LNCAP (cell line): ENCODE data around the gene FOXP1.

ENCODE experiments used
- TF ChIP-seq, protein P1 (sequence below): fragments of 450-650 bp; IDR thresholded peaks from 2 replicates; pipeline ENCODE4 v1.5.1; 2017; ENCODE audit warnings: mild to moderate bottlenecking

The FOXP1 gene

DNA sequence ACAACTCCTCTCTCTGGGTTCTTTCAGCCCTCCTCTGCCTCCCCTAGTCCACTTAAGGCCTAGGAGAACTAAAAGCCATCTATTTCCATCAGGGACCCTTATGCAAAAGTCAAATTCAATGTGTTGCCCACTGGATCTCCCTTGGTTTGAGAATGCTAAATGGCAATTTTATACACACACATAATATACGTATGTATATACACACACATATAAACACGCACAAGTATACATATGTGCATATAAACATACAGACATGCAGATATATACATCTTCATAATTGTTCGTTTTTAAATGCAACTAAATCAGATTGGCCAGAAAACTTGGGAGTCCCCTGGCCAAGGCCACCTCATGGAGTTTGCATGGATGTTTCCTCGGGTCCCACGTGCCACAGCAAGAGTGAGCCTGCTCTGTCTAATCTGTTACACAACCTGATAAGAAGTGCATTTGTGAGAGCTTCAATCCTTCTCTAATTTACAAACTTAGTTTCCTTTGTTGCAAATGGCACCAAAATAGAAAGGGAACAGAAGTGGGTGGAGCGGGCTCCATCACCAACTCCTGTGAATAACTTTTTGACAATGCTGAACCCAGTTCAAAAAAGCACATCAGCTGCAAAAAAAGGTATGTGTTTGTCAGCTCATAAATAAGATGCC lies 84.2 kb downstream of the FOXP1 start:
- TF ChIP-seq, protein P1, sequence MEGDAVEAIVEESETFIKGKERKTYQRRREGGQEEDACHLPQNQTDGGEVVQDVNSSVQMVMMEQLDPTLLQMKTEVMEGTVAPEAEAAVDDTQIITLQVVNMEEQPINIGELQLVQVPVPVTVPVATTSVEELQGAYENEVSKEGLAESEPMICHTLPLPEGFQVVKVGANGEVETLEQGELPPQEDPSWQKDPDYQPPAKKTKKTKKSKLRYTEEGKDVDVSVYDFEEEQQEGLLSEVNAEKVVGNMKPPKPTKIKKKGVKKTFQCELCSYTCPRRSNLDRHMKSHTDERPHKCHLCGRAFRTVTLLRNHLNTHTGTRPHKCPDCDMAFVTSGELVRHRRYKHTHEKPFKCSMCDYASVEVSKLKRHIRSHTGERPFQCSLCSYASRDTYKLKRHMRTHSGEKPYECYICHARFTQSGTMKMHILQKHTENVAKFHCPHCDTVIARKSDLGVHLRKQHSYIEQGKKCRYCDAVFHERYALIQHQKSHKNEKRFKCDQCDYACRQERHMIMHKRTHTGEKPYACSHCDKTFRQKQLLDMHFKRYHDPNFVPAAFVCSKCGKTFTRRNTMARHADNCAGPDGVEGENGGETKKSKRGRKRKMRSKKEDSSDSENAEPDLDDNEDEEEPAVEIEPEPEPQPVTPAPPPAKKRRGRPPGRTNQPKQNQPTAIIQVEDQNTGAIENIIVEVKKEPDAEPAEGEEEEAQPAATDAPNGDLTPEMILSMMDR, result no peak

DNA sequence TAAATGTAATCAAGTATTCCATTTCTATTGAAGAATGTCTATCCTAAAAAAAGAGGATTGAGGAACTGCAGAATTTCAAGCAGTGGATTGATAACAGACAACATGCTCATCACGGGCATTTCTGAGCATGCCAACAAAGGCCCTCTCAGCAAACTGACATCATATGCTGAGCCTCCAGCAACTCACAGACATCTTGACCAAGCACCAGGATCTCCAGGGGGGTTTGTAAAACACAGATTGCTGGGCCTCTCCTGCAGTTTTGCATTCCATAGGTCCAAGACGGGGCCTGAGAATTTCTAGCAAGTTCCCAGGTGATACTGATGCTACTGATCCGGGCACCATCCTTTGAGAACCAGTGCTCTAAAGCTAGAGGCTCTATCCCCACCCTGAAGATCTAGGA lies 85.0 kb downstream of the FOXP1 start:
- TF ChIP-seq, protein P1, result no peak

DNA sequence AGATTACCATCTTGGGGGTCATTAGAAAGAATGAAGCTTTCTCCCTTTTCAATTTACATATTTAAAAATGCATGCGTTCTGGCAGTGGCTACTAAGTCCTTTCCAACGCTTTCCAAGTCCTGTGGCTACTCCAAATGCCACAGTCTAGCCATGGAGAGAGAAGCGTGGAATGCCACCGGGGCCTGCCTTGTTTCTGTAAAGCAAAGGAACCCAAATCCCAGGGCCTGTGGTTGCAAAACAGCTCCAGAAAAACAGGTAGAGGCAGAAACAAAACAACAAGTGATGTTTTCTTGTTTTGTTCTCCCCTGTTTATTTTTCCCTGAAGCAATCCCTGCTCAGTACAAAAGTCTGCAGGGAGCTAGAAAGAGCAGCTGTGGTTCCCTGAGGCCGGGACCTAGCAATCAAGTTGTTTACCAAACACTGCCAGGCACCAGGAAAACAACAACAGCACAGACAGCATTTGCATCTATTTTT lies 85.5 kb downstream of the FOXP1 start:
- TF ChIP-seq, protein P1, result no peak

DNA sequence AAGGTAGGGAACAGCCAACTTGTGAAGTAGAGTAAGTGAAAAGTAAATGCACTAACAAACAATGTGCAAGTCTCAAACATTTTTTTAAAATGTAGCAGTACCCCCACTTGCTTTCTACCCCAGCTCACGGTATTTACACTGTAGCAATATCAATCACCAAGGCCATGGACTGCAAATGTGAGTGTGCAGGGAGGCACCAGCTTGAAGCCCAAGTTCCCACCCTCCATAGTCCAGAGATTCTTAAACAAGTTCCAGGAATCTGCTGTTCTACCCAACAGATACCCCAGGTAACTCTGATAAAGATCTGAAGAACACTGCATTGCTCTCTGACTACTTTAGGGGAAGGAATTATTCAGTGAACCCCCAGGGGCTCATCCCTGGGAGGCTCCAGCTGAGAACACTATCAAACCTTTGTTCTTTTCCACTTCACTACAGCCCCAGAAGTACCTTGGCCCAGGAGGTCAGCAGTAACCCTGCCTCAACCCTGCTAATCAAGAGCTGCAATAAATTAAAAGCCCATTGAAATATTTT lies 86.1 kb downstream of the FOXP1 start:
- TF ChIP-seq, protein P1, result no peak

DNA sequence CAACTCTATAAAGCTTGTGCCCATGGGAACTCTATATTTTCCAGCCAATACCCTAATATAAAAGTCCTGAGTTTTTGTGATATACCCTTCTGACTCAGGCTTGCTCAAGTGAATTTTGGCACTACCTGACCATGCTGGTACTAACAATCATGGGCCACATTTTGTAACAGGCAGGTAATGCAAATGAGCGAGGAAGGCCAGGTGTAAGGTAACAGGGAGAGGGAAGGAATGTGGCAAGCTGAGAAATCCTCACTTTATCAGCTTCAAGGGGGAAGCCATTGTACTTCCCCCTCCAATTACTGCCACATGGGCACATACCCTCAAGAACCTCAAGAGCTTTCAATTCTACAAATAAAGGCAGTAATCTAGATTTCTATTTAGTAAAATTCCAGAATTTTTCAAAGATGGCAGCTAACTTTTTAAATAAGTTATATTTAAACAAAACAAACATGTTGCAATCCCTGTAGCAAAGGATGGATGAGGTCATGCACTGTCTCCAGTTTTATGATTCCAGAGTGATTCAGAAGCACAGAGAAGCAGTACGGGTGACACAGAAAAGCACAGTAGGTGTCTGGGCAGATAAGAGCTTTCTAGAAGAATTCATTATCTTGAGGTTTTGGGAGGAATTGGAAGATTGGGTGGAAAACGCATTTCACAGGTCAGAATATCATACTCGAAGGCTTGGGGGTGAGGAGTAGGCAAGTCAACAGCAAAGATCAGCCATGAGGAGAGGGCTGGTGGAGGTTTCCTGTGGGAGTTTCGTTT lies 87.6 kb downstream of the FOXP1 start:
- TF ChIP-seq, protein P1, result no peak

DNA sequence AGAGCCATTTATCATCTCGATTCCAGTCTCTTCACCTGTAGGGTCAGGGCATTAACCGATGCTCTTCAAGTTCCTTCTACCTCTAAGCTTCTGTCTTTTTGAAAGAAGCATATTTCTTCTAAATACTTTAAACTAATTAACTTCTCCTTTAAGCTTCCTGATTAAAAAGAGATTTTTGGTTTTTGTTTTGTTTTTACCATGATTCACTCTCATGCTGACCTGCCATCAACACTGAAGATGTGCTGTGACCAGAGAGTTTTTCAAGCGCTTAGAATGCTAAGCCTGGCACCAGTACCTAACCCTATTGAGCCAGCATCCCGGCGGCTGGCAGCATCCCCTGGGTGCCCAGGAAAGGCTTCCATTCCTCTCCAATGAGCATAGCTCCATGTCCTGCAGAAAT lies 89.3 kb downstream of the FOXP1 start:
- TF ChIP-seq, protein P1, result no peak

DNA sequence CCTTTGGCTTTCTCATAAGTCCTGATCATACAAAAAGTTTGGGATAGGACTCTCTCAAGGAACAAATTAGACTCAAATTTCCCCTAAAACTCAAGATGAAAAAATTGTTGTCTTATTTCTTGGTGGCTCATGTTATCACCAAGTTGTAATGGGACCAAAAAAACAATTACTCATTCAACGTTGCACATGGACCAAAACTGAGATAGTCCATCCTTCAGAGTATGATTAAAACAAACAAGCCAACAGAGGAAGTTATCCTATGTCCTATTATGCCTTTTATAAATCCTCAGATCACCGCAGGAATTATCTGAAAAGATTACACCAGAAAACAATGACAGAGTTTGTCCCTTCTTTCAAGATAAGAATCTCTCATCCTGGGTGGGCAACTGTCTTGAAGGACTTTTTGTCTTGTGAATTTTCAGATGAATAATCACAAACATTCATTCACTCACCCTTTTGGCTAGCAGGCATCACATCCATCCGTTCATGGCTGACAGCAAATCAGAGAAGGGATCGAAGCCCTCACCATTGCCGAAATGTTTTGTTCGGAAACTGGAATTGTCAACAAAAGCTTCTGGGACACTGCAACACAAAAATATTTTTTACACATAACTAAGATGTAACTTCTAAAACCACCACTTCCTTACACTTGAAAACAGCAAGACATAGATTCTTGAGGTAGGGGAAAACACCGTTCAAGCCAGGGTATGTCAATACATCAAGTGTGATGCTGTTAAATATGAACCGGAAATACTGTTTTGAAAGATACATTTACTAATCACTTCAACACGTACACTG lies 90.4 kb downstream of the FOXP1 start:
- TF ChIP-seq, protein P1, result no peak
